Retina (tissue), 1 donor: ENCODE measurements around the gene RAI14.
A peak's percentile ranks its signal among the peaks of the same experiment; 100 is the strongest.

Experiments used
- DNase-seq: peaks from one replicate; pipeline ENCODE4 v3.0.0-alpha.2; 2016

RAI14 gene

DNA sequence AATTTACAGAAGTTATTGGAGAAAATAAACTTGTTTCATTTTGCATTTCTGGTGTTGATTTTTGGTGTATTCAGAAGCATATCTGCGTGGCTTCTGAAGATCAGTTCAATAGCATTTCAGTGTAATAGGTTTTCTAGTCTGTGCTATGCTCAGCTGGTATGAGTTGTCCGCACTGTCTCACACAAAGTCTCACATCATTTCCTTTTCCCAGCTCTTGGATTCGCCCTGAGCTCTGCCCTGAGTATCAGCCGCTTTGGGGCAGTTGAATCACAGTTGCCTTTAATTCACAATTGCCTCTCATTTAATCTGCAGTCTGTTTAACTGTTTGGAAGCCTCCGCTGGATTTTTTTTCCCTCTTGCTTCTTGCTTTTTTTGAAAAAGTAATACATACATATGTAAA, 176.4 kb downstream of the RAI14 start:
- DNase-seq = no peak

DNA sequence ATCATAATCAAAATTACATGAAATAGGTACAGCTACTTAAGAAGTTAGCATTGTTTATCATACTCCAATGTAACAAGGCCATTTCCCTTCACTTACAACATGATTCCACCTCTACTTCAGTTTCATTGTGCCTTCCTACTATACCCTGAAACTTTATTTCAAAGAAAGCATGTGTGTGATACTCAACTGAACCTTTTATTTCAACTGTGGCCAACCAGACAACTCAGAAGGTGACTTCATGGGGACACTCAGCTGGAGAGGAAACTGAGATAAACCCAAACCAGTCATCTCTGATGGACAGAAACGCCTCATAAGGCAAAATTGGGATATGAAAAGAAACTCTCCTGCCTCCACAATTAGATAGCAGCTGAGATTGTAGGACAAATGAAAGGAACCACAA, 177.0 kb downstream of the RAI14 start:
- no peak for DNase-seq

DNA sequence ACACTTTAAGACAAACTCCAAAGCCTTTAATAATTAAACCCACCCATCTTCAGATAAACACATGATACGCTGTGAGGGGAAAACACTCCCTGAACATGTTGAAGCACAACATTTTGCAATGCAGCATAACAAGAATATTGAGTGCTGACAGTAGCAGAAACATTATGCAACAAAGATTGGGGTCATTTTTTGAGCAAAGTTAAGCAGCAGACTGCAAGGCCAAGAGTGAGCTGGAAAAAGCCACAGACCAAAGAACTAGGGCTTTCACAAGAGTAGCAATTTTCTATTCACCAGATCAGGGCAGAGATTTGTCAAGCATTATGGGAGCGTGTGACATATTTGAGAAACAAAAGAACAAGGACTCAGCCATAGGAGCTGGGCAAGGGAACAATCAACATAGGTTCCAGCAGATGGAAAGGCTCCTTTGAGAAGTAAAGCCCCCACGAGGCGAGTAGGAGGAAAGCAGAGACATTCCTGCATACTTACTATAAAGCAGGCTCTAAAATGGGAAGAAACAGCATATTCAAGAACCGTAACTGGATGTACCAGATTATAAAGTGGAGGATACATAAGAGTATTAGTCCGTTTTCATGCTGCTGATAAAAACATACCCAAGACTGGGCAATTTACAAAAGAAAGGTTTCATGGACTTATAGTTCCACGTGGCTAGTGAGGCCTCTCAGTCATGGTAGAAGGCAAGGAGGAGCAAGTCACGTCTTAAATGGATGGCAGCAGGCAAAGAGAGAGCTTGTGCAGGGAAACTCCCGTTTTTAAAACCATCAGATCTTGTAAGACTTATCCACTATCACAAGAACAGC, 178.1 kb downstream of the RAI14 start:
- DNase-seq = no peak

DNA sequence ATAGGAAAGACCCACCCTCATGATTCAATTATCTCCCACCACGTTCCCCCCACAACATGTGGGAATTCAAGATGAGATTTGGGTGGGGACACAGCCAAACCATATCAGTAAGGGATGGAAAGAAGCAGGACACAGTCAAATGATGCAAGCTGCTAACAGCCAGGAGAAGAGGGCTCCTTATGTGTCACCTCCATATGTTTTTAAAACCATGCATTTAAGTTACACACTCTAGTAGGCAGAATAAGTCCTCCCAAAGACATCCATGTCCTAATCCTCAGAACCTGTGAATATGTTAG, 178.6 kb downstream of the RAI14 start:
- no peak for DNase-seq

DNA sequence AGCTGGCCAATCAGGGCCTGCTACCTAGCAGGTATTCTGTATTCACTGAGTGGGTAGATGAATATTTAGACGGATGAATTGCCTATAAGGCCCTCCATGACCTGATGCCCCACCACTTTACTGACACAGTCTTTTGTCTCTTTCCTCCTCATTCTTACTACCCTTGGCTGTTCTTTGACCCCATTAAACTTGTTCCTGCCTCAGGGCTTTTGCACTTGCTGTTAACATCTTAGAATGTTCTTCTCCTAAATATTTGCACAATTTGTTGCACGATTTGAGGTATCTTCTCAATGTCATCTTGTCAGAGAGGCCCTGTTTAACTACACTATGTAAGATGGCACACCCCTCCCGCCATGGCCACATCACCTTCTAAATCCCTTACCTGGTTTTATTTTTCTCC, 179.5 kb downstream of the RAI14 start:
- no peak for DNase-seq

DNA sequence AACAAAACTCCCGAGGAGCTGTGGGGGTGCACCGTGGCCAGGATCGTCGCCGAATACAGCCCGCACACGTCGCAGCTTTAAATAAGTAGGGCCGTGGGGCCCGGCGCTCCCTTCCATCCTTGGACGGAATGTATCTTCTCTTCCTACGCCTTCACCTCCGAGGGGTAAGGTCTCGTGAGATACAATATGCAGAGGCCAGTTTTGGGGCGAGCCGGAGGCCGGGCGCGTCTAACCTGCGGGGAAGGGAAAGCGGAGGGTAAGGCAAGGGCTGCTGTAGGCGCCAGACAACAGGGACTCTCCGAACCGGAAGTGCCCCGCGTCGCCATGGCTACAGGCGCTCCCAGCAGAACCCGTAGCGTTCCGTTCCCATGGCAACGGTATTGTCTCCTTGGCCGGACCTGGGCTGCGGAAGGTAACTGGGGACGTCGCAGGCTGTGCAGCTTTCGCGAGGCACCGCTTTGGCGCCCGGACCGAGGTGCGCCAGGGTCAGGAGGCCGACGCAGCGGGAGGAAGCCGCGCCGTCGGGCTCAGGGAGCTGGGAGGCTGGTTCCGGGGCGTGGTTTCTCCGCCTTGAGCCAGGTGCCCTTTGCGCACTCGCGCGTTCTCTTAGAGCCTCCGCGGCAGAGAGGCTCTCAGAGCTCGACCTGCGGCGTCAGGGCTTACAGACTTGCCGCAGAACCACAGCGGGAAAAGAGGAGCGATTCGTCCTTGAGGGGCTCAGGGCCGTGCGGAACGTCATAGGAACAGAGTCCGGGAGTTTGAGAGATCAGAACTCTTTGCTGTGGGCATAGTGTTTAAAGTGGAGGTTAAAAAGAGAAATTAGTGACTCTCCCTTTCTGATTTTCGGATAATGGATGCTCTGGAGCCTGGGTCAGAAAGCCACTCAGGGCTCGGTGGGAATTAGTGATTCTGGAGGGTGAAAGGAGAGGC, 182.9 kb downstream of the RAI14 start, which contains the start of gene TTC23L:
Gene TTC23L (plus strand): TSS at position 380 of the 930 bp plus-strand sequence. CDS start 1,508 bp downstream, outside the sequence.
- DNase-seq = peak; percentile 99

DNA sequence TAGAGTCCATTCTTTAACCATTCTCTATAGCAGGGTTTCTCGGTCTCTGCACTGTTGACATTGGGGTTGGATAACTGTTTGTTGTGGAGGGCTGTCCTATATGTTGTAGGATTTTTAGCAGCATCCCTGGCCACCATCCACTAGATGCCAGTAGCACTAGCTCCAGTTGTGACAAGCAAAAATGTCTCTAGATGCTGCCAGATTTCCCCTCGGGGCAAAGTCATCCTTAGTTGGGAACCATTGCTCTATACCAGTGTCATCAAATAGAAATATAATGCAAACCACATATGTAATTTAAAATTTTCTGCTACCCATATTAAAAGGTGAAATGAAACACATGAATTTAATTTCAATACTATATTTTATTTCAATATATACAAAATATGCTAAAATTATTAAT, 185.7 kb downstream of the RAI14 start:
- no peak for DNase-seq

DNA sequence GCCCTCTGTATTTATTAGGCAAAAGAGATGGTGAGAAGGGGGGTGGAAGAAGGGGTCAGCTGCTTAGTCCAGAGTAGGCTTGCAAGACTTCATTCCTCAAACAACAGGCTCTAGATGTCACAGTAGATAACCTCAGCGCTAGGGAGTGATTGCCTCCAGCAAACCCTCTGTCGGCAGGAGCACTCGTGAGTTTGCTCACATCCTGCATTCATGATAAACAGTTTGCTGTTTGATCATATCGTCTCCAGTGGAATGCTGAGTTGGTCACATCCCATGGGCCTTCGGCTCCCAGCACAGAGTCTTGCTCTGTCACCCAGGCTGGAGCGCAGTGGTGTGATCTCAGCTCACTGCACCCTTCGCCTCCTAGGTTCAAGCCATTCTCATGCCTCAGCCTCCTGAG, 186.4 kb downstream of the RAI14 start:
- no peak for DNase-seq

DNA sequence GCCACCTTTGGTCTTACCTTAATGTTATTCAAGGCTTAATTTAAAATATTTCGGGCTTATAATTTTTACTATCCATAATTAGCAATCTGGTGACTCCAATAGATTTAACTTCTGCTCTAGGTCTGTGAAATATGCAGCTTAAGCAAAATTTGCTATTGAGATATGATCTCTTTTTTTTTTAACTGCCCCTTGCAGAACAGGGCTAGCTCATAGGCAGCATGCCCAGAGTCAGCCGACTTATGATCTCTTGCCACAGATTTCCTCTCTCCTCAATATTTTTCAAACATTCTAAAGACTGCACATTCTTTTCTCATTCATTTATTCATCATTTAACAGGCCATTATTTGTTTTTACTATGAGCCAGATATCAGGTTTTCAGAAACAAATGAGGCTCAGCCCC, 187.4 kb downstream of the RAI14 start:
- DNase-seq = no peak

DNA sequence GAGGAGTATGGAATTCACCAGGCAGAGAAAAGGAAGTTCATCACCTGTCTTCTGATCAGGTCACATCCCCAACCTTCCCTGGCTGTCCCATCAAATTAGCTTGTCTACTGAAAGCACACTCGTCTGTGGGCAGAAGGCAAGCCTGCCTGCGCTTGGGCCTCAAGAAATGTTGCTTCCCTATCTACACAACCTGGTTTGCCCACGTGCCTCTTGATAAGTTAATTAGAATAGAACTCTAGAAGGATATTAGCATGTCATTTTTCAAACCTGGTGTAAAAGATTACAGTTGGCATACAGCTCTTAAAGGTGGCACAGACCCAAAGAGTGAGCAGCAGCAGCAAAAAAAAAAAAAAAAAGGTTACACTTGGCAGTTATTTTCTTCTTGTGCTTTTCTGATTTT, 188.0 kb downstream of the RAI14 start:
- DNase-seq = no peak

DNA sequence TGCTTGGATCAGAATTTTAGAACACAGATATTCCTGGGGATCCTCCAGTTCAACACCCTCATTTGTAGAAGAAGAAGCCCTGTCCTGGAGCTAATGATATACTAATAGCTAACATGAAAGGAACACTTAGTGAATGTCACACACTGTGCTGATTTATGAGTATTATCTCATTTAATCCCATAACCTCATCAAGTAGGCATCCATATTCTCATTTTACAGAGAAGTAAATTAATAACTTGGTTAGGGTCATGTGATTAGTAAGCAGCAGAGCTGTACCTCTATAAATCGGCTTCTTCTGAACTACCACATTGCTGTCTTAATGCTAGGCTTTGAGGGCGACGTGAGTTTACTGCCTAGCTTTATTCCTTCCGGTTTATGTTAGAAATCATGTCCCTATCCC, 188.9 kb downstream of the RAI14 start:
- no peak for DNase-seq

DNA sequence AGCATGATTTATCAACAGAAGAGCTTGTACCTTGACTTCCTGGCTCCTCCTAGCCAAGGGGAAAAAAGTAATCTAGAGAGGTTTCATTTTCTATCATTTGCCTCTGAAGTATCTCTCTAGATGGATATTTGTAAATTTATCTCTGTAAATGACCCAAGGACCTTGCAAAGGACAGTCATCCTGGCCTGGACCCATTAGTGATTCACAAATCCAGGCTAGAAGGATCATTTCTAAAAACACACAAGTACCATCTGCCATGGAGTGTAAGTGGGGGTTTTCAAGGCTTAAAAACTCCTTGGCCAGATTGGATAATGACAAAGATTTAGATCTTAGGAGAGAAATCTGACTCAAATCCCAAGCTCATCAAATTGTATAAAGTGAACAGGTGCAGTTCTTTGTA, 190.9 kb downstream of the RAI14 start:
- no peak for DNase-seq

DNA sequence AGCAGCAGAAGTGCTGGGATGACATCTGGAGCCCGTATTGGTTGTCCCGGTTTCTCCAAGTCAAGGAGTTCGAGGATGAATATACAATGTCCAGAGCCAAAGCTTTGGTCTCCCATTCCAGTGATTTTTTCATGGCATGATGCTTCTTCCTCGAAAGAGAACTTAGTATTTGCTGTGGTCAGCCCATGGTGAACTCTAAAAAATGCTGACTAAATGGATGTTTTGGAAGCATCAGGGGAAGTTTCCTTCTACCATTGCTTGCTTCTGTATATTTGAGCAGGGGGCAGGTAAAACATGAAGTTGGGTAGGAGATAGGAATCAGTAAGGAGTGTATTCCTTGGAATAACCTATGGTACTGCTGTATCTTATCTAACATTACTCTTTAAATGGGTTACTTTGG, 191.4 kb downstream of the RAI14 start:
- no peak for DNase-seq

DNA sequence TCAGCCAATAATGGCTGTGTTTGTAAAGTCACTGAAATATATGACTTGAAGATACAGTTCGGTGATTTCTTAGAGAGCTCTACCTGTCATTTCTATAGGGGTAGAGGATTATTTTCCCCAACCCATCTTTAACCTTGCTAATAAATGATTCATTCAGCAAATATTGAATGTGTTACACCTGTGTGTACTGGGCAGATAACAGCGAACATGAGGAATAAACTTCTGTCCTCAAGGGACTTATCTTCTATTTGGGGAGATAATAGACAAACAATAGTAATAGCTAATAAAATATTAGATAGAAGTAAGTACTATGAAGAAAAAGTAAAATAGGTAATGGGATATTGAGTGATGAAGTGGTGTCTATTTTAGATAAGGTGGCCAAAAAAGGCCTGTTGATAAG, 192.1 kb downstream of the RAI14 start:
- DNase-seq = no peak

DNA sequence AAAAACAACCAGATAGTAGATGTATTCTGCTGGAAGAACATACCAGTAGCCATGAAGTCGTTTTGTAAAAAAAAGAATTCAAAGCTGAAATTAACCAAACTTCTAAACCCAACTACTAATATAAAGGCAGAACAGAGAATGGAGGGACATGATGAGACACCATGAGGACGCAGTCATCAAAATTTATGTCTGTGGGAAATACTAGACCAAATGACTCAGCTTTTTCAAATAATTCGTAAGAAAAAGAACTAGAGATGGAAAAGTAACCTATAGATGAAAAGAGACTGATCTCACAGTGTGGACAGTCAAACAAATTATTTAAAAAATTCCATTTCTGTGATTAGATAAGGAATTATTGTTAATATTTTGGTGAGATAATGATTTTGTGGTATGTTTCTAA, 193.1 kb downstream of the RAI14 start:
- DNase-seq = no peak

DNA sequence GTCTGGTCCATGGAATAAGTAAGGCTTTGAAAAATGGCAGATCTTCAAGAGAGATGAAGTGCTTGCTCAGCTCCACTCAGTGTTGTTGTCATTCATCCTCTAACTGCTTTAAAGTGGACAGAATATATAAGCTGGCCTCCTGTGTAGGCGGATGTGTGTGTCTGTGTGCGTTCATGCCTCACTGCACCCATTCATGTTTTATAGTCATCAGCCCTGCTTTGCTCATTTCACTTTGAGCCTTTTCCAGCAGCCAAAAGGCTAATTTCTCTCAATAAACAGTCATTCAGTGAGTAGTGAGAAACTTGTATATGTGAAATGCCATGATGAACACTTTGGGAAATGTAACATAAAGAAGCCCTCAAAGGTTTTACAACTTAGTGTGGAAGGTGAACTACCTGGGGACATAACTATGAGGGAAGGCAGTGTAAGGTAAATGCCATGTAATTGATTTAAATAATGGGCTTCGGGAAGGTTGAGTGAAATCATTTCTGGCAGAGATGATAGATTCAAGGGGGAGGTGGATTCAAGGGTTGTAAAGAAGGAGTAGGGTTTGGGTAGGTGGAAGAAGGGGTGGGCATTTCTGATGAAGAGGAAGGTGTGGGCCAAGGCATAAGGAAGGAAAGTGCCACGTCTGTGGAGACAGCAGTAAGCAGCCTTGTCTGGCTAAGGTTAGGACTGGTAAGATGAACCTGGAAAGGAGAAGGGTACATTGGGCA, 198.5 kb downstream of the RAI14 start:
- peak; percentile 80 for DNase-seq

DNA sequence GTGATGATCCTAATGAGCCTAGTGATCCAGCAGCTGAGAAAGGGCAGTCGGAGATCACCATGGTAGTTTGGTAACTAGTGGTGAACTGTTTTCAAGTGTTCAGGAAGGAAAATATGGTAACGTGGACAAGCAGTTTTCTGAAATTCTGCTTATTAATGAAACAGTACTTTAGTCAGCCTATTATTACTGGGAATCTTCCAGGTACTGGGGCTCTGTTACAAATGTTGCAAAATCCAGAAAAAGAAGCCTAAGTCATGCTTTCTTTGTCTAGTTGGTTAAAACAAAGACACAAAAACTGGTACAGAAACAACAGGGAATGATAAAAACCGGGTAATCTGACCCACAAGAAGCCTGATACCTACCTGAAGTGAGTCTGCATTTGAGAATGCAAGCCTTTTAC, 201.0 kb downstream of the RAI14 start:
- no peak for DNase-seq

DNA sequence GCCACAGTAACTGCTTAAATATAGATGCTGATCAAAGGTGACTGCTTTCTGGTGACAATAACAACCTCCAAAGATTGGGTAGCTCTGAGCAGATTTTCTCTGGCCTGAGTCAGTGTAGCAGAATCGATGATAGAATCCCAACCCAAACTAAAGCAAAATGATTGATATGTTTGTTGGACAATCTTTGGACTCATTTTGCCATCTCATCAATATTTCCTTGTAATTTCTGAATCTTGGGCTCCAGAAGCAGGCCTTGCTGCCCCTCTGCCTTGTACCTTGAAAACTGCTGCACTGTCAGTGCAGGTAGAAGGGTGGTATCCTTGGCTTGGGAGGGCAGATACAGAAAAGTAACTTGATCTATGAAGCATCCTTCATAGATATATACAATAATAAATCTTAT, 201.8 kb downstream of the RAI14 start:
- no peak for DNase-seq

DNA sequence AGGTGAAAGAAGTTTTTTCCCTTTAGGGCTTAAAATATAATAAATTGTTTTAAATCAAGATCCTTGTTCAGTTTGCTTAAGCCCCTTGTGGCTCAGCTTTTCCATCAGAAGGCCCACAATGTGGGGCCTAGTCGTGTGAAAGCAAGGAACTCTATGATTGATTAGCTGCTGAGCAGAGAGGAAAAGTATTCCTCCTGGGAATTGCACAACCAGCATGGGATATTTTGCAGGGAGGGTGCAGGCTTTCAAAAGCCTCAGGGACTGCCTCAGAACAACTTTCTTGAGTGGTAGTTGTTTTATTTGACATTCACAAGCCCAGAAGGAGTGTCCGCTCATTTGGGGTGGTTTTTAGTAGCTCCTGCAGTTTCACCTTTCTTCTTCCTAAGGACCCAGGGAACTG, 202.7 kb downstream of the RAI14 start:
- no peak for DNase-seq

DNA sequence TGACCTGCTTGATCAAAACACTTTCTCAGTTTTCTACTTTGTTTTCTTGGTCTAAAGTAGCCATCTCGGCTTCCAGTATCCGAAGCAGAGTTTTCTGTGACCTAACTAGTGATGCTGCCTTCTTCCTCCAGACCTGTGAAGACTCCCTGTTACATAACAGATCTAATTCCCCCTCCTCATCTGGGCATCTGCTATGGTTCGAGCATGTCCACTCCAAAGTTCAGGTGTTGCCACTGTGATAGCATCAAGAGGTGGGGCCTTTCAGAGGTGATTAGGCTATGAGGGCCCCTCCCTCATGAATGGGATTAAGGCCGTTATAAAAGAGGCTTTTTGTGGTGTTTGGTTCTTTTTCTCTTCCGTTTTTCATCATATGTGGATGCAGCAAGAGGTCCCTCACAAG, 203.1 kb downstream of the RAI14 start:
- DNase-seq = no peak

DNA sequence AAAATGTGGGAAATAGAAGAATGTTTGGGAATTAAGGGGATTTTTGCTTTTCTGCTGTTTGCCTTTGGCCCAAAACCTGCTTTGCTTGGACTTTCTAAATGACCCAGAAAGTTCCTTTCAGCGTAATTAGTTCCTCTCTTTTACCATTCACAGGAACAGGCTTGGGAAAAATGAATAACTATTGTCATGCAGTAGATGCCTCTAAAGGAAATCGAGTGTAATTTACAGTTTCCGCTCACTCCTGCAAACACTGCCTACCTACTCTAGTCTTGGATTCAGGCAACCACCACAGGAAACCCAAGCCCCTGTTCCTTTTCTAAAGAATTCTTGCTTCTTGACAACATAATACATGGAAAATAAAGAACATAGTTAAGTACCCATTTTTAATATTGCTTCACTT, 207.8 kb downstream of the RAI14 start:
- no peak for DNase-seq

DNA sequence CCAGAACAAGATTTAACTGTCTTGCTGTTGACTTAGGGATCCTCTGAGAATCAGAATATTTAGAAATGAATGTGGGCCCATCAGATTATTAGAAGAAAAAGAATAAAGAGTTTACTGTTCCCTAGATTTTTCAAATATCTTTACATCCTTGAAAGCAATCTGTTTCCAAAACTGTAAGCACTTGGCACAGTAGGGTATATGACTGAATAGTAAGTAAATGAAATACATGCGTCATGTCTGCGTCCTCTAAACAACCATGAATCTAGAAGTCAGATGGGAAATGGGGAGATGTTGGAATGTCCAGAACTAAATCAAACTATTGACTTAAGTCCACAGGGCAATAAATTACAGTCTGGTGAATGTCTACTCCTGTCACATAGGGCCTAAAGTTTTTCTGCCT, 209.0 kb downstream of the RAI14 start:
- no peak for DNase-seq

DNA sequence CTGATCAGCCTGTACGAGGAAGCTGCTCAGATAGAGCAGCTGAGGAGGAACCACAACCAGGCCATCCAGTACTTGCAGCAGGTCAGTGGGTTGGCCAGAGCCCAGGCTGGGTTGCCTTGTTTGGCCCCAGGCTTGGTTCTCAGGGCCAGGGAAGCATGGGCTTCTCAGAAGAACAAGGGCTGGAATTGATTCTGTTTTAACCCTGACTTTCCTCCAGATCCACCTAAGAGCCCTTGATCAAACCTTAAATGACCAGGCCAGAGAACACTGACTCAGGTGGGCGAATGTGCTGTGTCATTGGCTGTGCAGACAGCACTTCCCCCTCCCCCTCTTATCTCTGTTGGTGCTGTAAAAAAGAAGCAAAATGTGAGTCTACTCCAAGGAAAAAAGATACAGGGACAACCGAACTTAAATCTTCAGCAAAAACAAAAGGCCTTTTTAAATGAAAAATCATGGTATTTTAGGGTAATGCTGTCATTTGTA, 210.9 kb downstream of the RAI14 start:
- peak; percentile 45 for DNase-seq
